T-cell (primary cell): Measurements from ENCODE around the gene HSPA9. TPM values are rescaled to one million over a fixed set of nuclear protein-coding genes. Genes with fewer than 3 reads are reported as not detected.

Source experiments
- ATAC-seq, 4 experiments: fragments of 200-7000 bp in 3 of 4; fragments of 150-1000 bp in 1 of 4; cut with Tn5 transposase; replicated peaks in 1 of 4; 1 replicate in 3 of 4; 2 replicates in 1 of 4; pipeline ENCODE4 v1.10.0; 2021; ENCODE audit warnings: moderate library complexity in 3 of 4, mild to moderate bottlenecking in 2 of 4, moderate number of reproducible peaks in 1 of 4
- CTCF ChIA-PET, 2 donors: fragments of 300-600 bp; sonication (Branson Sonifier 250); formaldehyde crosslinking; loops; one replicate each; lab custom pipeline; 2022; ENCODE audit warnings: antibody characterized with exemption in 2 of 2; lab: Charles Lee
- POLR2A ChIA-PET, 2 donors: fragments of 300-600 bp; sonication (Branson Sonifier 250); formaldehyde crosslinking; loops; one replicate each; lab custom pipeline; 2022; ENCODE audit warnings: antibody characterized with exemption in 2 of 2; lab: Charles Lee
- DNase-seq, 35 experiments: peaks; one replicate each; pipeline versions ENCODE4 v3.0.0 to v3.0.0-alpha.2; 2013 to 2023
- H3K27ac ChIP-seq: one replicate; pipeline ENCODE4 v1.5.1; 2013; ENCODE audit warnings: low read length
- H3K27me3 ChIP-seq, 2 experiments: replicated peaks in 1 of 2; 1 replicate in 1 of 2; 2 replicates in 1 of 2; pipeline versions ENCODE4 v1.6.1 to v1.7.0; 2013; ENCODE audit warnings: low read length in 1 of 2, mixed read lengths in 1 of 2; ENCODE audit not compliant: control insufficient read depth in 2 of 2, insufficient read depth in 2 of 2; ENCODE audit errors: extremely low read depth in 1 of 2
- H3K36me3 ChIP-seq, 2 donors: 1 replicate in 1 of 2; 2 replicates in 1 of 2; pipeline versions ENCODE4 v1.6.1 to v1.7.0; 2013; ENCODE audit warnings: low read length in 1 of 2; ENCODE audit not compliant: control insufficient read depth in 2 of 2, insufficient read depth in 1 of 2; ENCODE audit errors: extremely low read depth in 1 of 2
- H3K4me1 ChIP-seq, 2 experiments: 1 replicate in 1 of 2; 2 replicates in 1 of 2; pipeline versions ENCODE4 v1.6.1 to v1.7.0; 2013; ENCODE audit warnings: low read length in 2 of 2, mixed read lengths in 1 of 2; ENCODE audit not compliant: insufficient read depth in 2 of 2, control insufficient read depth in 1 of 2; ENCODE audit errors: extremely low read depth in 1 of 2
- H3K4me3 ChIP-seq, 2 donors: 1 replicate in 1 of 2; 2 replicates in 1 of 2; pipeline versions ENCODE4 v1.5.1 to v1.7.0; 2013; ENCODE audit warnings: mild to moderate bottlenecking in 2 of 2, low read length in 1 of 2, moderate library complexity in 1 of 2; ENCODE audit not compliant: control insufficient read depth in 1 of 2; ENCODE audit errors: extremely low read depth in 1 of 2
- H3K9me3 ChIP-seq: 2 replicates; pipeline ENCODE4 v1.7.0; 2013
- H3K27ac Mint-ChIP-seq, 2 donors: one replicate each; pipeline ENCODE4 v1.8.0; 2020 to 2021; ENCODE audit warnings: mild to moderate bottlenecking in 2 of 2, mixed read lengths in 2 of 2
- H3K27me3 Mint-ChIP-seq, 2 donors: one replicate each; pipeline ENCODE4 v1.8.0; 2021 to 2022; ENCODE audit warnings: mixed read lengths in 2 of 2
- H3K36me3 Mint-ChIP-seq: one replicate; pipeline ENCODE4 v1.8.0; 2021; ENCODE audit warnings: mixed read lengths
- H3K4me1 Mint-ChIP-seq, 3 donors: one replicate each; pipeline ENCODE4 v1.8.0; 2020 to 2022; ENCODE audit warnings: mixed read lengths in 3 of 3, mild to moderate bottlenecking in 1 of 3
- H3K4me3 Mint-ChIP-seq, 3 donors: one replicate each; pipeline ENCODE4 v1.8.0; 2020 to 2022; ENCODE audit warnings: mild to moderate bottlenecking in 3 of 3, mixed read lengths in 3 of 3, moderate library complexity in 3 of 3
- H3K9me3 Mint-ChIP-seq, 3 donors: one replicate each; pipeline ENCODE4 v1.8.0; 2020 to 2022; ENCODE audit warnings: mixed read lengths in 3 of 3
- WGBS: methylation state at CpG from one replicate; pipeline ENCODE4 v1.1.5; 2013; ENCODE audit warnings: missing lambda C conversion rate; ENCODE audit not compliant: insufficient coverage; 5-methylcytosine and 5-hydroxymethylcytosine counted together
- total RNA-seq, 35 experiments: library from RNA in 6 of 35; stranded (reverse) in 6 of 35; fragments of 120-200 nt in 1 of 35; gene quantifications; one replicate each; pipeline versions ENCODE4 v1.2.1 to v1.2.4 and lab custom pipeline; 2013 to 2026

Gene HSPA9
- total RNA-seq, 5 donors from 2014 or later (not counting 1 experiment from before 2014, with no cell fraction given): 148 to 299 (median 162) TPM

DNA sequence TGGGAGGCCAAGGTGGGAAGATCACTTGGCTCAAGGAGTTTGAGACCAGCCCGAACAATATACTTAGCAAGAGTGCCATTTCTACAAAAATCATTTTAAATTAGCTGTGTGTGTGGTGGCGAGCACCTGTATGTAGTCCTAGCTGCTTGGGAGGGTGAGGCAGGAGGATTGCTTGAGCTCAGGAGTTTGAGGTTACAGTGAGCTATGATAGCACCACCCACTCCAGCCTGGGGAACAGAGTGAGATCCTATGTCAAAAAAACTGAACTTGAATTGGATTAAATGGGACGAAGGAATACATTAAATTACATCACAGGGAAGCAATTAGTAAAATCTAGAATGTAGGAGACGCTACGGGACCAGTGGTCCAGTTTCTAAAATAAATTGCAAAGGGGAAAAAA lies 25.8 kb downstream of the HSPA9 start:
- Histone ChIP-seq H3K27ac (no peak overlapping the region), H3K4me3 (no peak overlapping the region), H3K4me1 (peaks cover 9 to 34% of the 10 kb centered on the region in 2 experiments), H3K36me3 (peaks cover 0 to 8% of the 10 kb centered on the region in 2 donors), H3K9me3 (no peaks in the 10 kb centered on the region), H3K27me3 (no peaks in the 10 kb centered on the region)
- no peaks in the 10 kb centered on the region for H3K9me3 Mint-ChIP-seq
- H3K36me3 Mint-ChIP-seq: peaks cover 11% of the 10 kb centered on the region
- WGBS: 78% methylated on average over 2 of the region's 5 CpGs
- H3K27ac Mint-ChIP-seq: no peak overlapping the region
- ChIA-PET POLR2A (interaction anchor here (1.5 to 2.2 kb wide), 3 partner anchors 15 to 25 kb away, joined by 3 to 8 read pairs (median 5); no protein-coding TSS in a partner anchor), CTCF (interaction anchor here (1.0 to 1.5 kb wide), 3 partner anchors 17 to 24 kb away, joined by 3 read pairs; no protein-coding TSS in a partner anchor)
- ATAC-seq (no peak), DNase-seq (no peak)
- H3K4me3 Mint-ChIP-seq: no peak overlapping the region
- H3K27me3 Mint-ChIP-seq: no peaks in the 10 kb centered on the region
- peaks cover 32 to 58% (median 55%) of the 10 kb centered on the region in 3 donors for H3K4me1 Mint-ChIP-seq

DNA sequence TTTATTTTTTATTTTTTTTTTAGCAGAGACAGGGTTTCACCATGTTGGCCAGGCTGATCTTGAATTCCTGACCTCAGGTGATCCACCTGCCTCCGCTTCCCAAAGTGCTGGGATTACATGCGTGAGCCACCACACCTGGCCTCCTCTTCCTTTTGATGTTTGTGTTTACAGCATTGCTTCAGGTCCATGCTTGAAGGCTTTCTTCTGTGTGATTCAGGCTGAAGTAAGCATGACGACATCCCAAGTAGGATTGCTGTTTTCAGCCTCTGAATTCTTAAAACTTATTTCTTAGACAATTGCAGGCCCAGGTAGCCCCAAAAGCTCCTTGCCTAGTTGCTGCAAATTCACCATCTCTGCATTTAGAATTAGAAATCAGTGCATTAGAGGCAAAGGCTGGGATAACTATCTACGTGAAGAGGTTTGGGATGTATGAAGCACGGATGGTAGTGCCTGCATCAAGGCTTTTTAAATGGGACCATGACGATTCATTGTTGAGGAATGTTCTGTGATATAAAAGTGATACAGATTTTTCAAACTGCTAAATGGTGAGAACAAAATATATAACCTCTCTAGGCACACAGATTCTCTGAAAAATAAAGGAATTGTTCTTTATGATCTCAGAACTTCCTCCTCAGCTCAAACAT lies 29.2 kb downstream of the HSPA9 start:
- ATAC-seq (no peak), DNase-seq (no peak)
- Mint-ChIP-seq H3K27me3 (no peaks in the 10 kb centered on the region), H3K9me3 (no peaks in the 10 kb centered on the region), H3K4me1 (peaks cover 55 to 72% (median 66%) of the 10 kb centered on the region in 3 donors), H3K36me3 (peaks cover 3% of the 10 kb centered on the region), H3K4me3 (peak overlapping the region in 2 of 3 donors; percentile 24 to 94), H3K27ac (peak overlapping the region in 1 of 2 donors; percentile 45)
- H3K4me3 ChIP-seq: no peak overlapping the region
- WGBS: 97% methylated on average over 3 of the region's 6 CpGs
- no peaks in the 10 kb centered on the region for H3K36me3 ChIP-seq
- H3K27ac ChIP-seq: no peak overlapping the region
- H3K27me3 ChIP-seq: no peaks in the 10 kb centered on the region
- no peaks in the 10 kb centered on the region for H3K9me3 ChIP-seq
- ChIA-PET POLR2A (interaction anchor here (0.7 kb wide), 2 partner anchors 30 to 754 kb away, joined by 4 to 6 read pairs; no protein-coding TSS in a partner anchor), CTCF (interaction anchor here in 1 of 2 donors (0.7 kb wide), 1 partner anchor 279 kb away, joined by 3 read pairs; no protein-coding TSS in a partner anchor)
- peaks cover 21 to 47% of the 10 kb centered on the region in 2 experiments for H3K4me1 ChIP-seq

DNA sequence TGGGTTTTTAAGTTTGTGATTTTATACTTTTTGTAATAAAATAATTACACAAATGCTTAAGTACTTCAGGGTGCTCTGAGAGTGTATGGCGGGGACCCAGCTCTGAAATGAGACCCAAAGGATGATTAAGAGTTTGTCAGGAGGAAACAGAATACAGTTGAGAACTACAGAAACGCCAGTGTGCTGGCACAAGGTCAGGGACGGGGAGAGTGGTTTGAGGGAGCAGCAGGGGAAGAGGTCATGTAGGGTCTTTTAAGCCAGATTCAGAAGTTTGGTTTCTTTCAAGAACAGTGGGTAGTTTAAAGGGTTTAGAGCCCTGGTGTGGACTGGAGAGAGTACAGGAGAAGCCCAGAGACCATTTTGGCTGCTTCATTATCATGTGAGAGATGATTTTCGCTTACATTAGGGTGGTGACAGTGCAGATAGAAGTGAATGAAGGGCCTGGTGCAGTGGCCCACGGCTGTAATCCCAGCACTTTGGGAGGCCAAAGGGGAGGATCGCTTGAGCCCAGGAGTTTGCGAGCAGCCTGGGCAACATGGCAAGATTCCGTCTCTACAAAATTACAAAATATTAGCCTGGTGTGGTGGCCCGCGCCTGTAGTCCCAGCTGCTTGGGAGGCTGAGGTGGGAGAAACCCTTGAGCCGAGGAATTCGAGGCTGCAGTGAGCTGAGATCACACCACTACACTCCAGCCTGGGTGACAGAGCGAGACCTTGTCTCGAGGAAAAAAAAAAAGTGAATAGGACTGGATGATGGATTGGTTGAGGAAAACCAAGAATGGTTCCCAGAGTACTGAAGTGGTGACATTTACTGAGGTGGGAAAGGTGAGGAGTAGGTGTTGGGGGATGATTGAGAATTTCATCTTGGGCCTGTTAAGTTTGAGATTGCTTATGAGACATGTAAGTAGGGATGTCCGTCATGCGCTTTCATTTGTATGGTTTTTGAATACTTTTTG lies 30.7 kb downstream of the HSPA9 start:
- ChIA-PET CTCF (interaction anchor here (0.5 to 2.4 kb wide), 10 partner anchors 8 to 204 kb away, joined by 3 to 11 read pairs (median 4); partner anchors contain the start of genes HSPA9 (in 1 of the 2) and KDM3B (in 1 of the 2)), POLR2A (interaction anchor here (0.5 to 3.8 kb wide), 11 partner anchors 11 to 798 kb away, joined by 3 to 32 read pairs (median 4); partner anchors contain the start of genes HSPA9 (in 1 of the 2), PAIP2 (in 1 of the 2) and REEP2 (in 1 of the 2))
- Histone ChIP-seq H3K9me3 (no peaks in the 10 kb centered on the region), H3K36me3 (peaks cover 0 to 8% of the 10 kb centered on the region in 2 donors), H3K27ac (peak overlapping the region; percentile 100), H3K4me3 (peak overlapping the region; percentile 96 to 99), H3K4me1 (peaks cover 32 to 47% of the 10 kb centered on the region in 2 experiments), H3K27me3 (no peaks in the 10 kb centered on the region)
- H3K4me1 Mint-ChIP-seq: peaks cover 70 to 83% (median 77%) of the 10 kb centered on the region in 3 donors
- H3K4me3 Mint-ChIP-seq: peak overlapping the region; percentile 94 to 100 (median 100)
- H3K36me3 Mint-ChIP-seq: peaks cover 3% of the 10 kb centered on the region
- ATAC-seq: no peak
- no peaks in the 10 kb centered on the region for H3K9me3 Mint-ChIP-seq
- peak overlapping the region; percentile 100 for H3K27ac Mint-ChIP-seq
- H3K27me3 Mint-ChIP-seq: no peaks in the 10 kb centered on the region
- peak in 2 of 35 experiments; percentile 17 to 39 for DNase-seq
- 48% methylated on average over 11 of the region's 16 CpGs for WGBS

DNA sequence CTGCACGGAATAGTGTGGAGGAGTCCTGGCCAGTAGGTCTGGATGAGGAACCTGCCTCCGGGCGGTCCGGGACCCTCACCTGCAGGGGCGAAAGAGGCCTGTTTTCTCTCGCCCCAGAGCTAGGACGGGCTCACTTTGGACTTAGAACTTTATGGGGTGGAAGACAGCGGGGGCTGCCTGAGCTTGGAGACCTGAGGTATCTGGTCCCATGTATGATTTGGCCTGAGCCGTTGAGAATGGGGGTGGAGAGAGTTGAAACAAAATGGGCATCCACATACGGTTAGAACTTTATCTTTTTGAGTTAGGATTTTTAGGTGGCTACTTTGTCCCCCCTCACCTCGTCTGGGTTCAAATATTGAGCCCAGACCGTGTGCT lies 31.5 kb downstream of the HSPA9 start:
- peak overlapping the region; percentile 100 for H3K27ac ChIP-seq
- peaks cover 38 to 47% of the 10 kb centered on the region in 2 experiments for H3K4me1 ChIP-seq
- CTCF ChIA-PET: interaction anchor here (0.6 to 2.4 kb wide), 11 partner anchors 9 to 191 kb away, joined by 3 to 11 read pairs (median 4); partner anchors contain the start of genes HSPA9 (in 1 of the 2) and KDM3B (in 1 of the 2)
- POLR2A ChIA-PET: interaction anchor here (0.5 to 3.8 kb wide), 19 partner anchors 9 to 1167 kb away, joined by 3 to 32 read pairs (median 4); partner anchors contain the start of genes CDC25C (in 1 of the 2), EGR1 (in 1 of the 2), HSPA9 (in 1 of the 2) and PAIP2 (in 1 of the 2)
- peaks cover 0 to 12% of the 10 kb centered on the region in 2 donors for H3K36me3 ChIP-seq
- H3K27me3 Mint-ChIP-seq: no peaks in the 10 kb centered on the region
- ATAC-seq (peak; percentile 53 to 62 (median 56)), DNase-seq (no peak)
- H3K27ac Mint-ChIP-seq: peak overlapping the region; percentile 100
- WGBS: 0% methylated on average over 8 of the region's 12 CpGs
- peak overlapping the region; percentile 96 to 99 for H3K4me3 ChIP-seq
- peaks cover 77 to 85% (median 81%) of the 10 kb centered on the region in 3 donors for H3K4me1 Mint-ChIP-seq
- H3K36me3 Mint-ChIP-seq: peaks cover 3% of the 10 kb centered on the region
- H3K9me3 ChIP-seq: no peaks in the 10 kb centered on the region
- no peaks in the 10 kb centered on the region for H3K9me3 Mint-ChIP-seq
- peak overlapping the region; percentile 94 to 100 (median 100) for H3K4me3 Mint-ChIP-seq
- H3K27me3 ChIP-seq: no peaks in the 10 kb centered on the region

DNA sequence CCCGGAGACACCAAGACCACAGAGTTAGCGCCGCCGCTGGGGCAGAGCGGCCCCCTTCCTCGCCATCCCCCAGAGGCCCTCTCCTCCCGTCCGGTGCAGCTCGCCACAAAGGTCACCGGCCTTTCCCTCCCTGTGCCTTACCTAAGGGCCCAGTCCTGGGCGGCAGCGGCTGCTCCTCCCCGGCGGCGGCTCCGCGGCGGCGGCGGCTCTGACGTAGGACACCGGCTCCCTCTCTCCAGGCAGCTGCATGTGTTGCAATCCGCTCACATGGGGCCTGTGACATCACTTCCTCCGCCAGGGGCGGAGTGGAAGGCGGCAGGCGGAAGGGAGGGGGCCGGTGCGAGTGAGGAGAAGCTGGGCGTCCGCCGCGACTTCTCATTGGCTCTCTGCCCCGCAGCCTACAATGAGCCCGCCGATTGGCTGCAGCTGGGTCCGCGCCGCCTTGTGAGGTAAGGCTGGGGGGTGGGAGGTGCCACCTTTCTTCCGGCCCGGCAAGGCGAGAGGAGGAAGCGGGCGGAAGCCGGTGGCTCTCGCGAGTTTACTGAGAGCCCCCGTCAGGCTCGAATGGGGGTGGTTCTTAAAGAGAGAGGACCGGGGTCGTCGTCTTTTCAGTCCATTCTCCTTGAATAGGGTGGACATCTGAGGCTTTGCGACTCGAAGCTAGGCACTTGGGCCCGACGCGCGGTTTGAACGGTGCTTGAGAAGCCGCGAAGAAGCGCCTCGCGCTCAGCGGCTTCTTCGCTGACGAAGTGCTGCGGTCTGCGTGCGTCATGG lies 32.1 kb downstream of the HSPA9 start, which contains the start of gene ETF1:
ETF1 (minus strand) TSS at position 281 of the 774 bp plus-strand sequence. CDS start 318 bp downstream, outside the sequence.
- 0% methylated on average over 56 of the region's 70 CpGs for WGBS
- Histone ChIP-seq H3K36me3 (peaks cover 0 to 12% of the 10 kb centered on the region in 2 donors), H3K27me3 (no peaks in the 10 kb centered on the region), H3K4me3 (peak within 1 kb of the TSS; percentile 97 to 99), H3K9me3 (no peaks in the 10 kb centered on the region), H3K4me1 (peaks cover 39 to 47% of the 10 kb centered on the region in 2 experiments), H3K27ac (peak within 1 kb of the TSS; percentile 100)
- peak within 1 kb of the TSS; percentile 100 for H3K27ac Mint-ChIP-seq
- ATAC-seq (peak; percentile 89 to 94 (median 90)), DNase-seq (peak; percentile 96 to 100 (median 100))
- H3K4me3 Mint-ChIP-seq: peak within 1 kb of the TSS; percentile 94 to 100 (median 100)
- ChIA-PET CTCF (interaction anchor here (0.6 to 2.4 kb wide), 13 partner anchors 10 to 191 kb away, joined by 3 to 11 read pairs (median 4); partner anchors contain the start of genes EGR1 (in 1 of the 2), HSPA9 (in 1 of the 2) and KDM3B (in 1 of the 2)), POLR2A (interaction anchor here (0.5 to 3.8 kb wide), 20 partner anchors 9 to 1168 kb away, joined by 3 to 32 read pairs (median 4); partner anchors contain the start of genes EGR1 (in 2 of the 2), CDC25C (in 1 of the 2), HSPA9 (in 1 of the 2) and PAIP2 (in 1 of the 2))
- no peaks in the 10 kb centered on the region for H3K27me3 Mint-ChIP-seq
- peaks cover 3% of the 10 kb centered on the region for H3K36me3 Mint-ChIP-seq
- peaks cover 77 to 85% (median 78%) of the 10 kb centered on the region in 3 donors for H3K4me1 Mint-ChIP-seq
- no peaks in the 10 kb centered on the region for H3K9me3 Mint-ChIP-seq
